ENCODE results near the gene TMEM19.

DNA sequence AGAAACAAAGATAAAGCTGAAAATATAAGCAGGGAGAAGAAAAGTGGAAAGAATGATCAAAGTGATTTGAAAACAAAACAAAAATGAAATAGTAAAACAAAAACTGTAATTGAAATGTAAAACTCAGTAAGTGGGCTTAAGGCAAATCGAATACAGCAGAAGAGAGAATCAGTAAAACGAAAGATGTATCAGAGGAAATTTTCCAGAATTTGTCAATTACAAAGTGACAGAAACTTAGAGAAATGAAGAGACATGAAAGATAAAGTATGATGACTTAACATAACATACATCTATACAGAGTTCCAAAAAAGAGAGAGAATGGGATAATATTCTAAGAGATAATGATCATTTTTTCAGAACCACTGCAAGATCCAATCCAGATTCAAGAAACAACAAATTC is 32.7 kb upstream of the TMEM19 start:
- TF ChIP-seq, protein P1, sequence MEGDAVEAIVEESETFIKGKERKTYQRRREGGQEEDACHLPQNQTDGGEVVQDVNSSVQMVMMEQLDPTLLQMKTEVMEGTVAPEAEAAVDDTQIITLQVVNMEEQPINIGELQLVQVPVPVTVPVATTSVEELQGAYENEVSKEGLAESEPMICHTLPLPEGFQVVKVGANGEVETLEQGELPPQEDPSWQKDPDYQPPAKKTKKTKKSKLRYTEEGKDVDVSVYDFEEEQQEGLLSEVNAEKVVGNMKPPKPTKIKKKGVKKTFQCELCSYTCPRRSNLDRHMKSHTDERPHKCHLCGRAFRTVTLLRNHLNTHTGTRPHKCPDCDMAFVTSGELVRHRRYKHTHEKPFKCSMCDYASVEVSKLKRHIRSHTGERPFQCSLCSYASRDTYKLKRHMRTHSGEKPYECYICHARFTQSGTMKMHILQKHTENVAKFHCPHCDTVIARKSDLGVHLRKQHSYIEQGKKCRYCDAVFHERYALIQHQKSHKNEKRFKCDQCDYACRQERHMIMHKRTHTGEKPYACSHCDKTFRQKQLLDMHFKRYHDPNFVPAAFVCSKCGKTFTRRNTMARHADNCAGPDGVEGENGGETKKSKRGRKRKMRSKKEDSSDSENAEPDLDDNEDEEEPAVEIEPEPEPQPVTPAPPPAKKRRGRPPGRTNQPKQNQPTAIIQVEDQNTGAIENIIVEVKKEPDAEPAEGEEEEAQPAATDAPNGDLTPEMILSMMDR (IDR thresholded peaks at IDR 0.05): no peak
- TF ChIP-seq POLR2A (IDR thresholded peaks at IDR 0.05): no peak
